NCI-H2107 treated with DMSO at 0.1 percent for 48 hours (cell line): Measurements from ENCODE around the gene HOTAIR.

ENCODE experiments used
- DNase-seq: peaks from one replicate; lab custom pipeline; 2025; ENCODE audit not compliant: unreplicated experiment; lab: John Stamatoyannopoulos, UW

Gene HOTAIR

DNA sequence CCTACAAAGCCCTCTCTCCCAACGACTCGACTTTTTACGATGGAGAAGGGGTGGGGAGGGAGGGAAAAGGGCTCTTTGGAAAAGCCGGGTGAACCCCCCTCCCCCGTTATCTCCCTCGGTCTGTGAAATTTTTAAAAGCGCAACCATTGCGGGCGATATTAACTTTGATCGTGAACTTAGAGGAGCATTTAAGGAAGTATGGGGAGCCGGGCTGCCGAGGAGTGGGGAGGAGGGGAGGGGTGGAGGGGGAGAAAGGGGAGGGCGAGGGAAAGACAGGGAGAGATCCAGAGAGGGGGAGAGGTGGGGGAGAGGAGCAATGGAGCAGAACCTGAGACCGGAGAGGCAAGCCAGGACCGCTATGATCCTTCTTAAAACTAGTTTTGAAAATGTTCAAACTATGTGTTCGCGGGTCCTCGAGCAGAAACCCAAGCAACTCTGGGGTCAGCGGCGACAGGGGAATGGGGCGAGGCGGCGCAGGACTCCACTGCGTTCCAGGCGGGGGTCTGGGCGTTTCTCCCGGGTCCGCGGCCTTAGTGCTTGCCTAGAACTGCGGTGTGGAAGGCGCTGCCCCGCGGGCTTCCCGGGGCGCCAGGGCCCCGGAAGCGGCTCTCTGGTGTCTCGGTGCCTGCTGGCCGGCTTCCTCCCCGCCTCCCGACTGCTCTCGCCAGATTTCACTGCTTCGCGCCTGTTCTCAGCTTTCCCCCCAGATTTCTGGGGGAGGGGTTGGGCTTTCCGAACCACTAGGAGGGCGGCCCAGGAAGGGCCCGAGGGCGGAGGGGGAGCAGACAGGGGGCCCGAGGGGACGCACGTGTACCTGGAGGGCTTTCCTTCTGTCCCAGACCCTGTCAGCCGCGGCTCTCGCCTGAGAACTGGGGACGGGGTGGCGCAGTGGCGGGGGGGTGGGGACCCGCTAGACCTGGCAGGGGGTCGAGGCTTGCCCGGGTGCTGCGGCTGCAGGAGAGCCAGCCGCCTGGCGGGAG lies at the start of gene HOTAIR:
Gene HOTAIR (minus strand): TSS at position 871 of the 980 bp plus-strand sequence.
- no peak for DNase-seq

GRCh38 chr12:54024127-54024526 lies 49.4 kb upstream of the HOTAIR start:
- DNase-seq: no peak

DNA sequence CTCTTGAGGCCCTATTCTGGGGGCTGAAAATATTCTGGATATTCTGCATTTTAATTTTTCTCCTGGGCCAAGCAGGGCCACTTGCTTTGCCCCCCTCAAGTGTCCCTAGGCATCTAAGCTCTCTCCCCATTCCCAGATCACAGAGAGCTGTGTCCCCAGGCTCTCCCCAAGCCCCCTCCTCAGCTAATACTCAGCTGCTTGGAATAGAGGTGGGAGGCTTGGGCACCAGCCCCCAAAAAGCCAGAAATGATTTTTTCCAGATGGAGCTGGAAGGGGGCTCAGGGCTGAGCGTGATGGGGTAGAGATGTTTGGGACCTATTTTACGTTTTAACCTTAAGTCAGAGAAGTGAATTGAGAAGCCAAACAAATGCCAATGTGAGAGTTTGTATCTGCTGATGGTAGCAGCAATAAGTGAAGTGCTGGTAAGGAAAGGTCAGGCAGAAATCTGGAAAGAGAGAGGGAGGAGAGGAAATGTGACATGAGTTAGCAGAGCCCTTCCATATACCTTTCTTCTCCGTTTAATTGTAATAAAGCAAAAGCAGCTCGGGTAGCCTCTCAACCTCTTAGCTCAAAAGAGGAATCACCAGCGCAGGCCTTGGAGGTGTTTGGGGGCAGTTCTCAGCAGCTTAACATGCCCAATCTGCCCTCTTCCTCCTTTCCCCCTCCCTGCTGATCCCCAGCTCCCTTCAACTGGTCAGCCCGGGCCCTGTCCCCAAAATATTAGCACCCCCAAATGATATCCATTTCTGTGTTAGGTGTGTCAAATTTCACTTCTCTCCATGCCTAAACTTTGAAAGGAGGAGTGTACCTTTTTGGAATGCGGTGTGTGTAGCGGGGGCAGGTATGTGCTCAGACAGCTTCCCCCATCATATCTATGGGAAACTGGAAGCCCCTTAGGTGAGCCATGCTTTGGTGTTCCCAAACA lies 48.5 kb upstream of the HOTAIR start:
- no peak for DNase-seq

DNA sequence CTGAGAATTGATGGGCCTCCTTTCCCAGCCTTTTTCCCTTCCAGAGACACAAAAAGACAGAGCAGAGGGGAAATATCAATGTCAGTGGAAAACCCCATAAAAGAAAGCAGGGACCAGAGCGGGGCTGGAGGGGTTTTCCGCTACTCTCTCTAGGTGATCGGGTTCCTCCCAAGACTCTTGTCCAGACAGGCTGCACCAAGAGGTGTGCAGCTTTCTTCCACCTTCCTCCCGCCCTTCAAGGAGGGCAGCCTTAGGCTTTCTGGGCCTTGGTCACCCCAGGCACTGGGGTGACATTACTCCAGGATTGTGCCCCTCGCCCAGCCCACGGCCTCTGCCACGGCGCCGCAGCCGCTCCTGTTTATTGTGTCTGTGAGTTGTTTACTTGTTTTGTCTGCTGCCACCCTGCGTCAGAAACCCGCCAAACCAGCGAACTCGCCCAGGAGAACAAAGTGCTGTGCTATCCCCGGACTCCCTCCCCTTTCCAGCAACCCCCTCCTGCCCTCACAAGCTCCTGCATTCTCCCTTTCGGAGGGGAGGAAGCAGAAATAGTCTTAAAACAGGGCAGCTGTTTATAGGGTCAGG lies 46.8 kb upstream of the HOTAIR start:
- DNase-seq: no peak

- DNase-seq: no peak
These were observed 46.0 kb upstream of the HOTAIR start for GRCh38 chr12:54020591-54021405.

- no peak for DNase-seq
These were observed 45.3 kb upstream of the HOTAIR start for GRCh38 chr12:54019924-54020590.

DNA sequence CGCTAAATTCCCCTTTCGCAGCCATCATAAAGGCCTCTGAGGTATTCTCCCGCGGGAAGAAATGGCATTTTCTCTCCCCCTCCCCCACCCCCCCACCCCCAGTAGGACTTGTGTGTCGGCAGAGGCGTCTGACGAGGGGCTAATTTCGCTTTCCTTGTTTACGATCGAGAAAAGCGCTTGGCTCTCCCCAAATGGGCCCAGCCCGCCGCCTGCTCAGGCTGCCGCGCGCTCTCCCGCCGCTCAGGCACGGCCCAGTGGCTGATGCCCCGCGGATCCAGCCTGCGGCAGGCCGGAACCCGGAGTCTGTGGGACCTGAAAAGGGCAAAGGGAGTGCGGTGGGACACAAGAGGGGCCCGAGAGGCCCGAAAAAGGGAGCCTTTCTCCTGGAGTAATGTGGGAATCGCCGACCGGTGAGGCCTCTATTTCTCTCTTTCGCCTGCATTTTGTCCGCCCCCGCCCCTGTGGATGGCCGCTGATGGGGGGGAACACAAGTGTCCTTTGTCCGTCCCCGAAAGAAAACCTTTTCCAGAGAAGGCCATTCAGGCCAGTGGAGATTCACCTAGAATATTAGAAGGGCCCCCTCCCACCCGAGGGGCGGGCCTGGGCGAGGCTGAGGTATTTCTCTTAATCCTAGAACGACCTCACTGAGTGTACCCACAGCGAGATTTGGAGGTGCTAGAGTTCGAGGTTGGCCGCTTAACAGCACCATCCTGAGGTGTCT lies 44.5 kb upstream of the HOTAIR start:
- no peak for DNase-seq

DNA sequence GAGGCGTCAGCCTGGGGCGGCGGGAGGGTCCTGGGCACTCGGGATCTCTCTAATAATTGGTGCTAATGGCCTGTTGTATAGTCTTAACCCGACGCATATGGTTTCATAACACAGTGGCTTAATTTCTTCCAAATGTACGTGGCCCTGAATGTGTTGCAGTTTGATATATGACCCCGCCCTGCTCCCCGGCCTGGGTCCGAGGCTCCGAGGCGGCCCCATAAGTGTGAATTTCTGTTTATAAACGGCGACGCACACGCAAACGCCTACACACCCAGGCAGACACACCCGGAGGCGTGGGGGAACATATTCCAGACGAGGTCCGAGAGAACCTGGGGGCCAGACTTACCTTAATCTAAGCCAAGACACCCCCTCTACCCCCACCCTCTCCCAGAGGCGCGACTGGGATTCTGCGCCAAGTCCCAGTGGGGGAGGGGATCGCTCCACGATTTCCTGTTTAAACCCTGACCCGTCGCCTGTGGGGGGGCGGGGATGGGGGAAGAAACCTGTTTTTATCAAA lies 43.8 kb upstream of the HOTAIR start:
- DNase-seq: no peak

GRCh38 chr12:54017878-54018467 lies 43.2 kb upstream of the HOTAIR start:
- DNase-seq: peak; percentile 65

DNA sequence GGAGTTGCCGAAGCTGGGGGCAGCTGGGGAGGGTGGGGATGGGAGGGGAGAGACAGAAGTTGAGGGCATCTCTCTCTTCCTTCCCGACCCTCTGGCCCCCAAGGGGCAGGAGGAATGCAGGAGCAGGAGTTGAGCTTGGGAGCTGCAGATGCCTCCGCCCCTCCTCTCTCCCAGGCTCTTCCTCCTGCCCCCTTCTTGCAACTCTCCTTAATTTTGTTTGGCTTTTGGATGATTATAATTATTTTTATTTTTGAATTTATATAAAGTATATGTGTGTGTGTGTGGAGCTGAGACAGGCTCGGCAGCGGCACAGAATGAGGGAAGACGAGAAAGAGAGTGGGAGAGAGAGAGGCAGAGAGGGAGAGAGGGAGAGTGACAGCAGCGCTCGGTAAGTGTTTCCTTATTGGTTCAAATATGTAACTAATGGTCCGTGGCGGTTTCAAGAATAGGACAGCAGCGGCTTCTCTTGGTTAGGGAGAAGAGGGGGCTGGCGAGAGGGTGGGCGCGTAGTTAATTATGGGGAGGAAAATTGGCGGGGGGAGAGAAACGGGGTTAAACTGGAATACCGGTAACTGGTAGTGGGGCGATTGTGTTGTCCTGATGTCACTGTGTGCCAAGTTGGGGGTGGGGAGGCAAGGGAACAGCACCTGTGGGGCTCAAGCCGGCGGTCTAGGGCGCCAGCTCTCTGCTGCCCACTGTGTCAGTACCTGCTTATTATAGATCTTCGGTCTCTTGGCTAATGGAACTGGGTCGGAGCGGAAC lies 42.5 kb upstream of the HOTAIR start:
- peak; percentile 34 for DNase-seq

GRCh38 chr12:54016478-54016964 lies 41.8 kb upstream of the HOTAIR start:
- no peak for DNase-seq

- no peak for DNase-seq
These were observed 41.3 kb upstream of the HOTAIR start for GRCh38 chr12:54016051-54016450.

- DNase-seq: no peak
These were observed 40.5 kb upstream of the HOTAIR start for GRCh38 chr12:54015018-54015931.

GRCh38 chr12:54014377-54015017 lies 39.7 kb upstream of the HOTAIR start:
- no peak for DNase-seq

DNA sequence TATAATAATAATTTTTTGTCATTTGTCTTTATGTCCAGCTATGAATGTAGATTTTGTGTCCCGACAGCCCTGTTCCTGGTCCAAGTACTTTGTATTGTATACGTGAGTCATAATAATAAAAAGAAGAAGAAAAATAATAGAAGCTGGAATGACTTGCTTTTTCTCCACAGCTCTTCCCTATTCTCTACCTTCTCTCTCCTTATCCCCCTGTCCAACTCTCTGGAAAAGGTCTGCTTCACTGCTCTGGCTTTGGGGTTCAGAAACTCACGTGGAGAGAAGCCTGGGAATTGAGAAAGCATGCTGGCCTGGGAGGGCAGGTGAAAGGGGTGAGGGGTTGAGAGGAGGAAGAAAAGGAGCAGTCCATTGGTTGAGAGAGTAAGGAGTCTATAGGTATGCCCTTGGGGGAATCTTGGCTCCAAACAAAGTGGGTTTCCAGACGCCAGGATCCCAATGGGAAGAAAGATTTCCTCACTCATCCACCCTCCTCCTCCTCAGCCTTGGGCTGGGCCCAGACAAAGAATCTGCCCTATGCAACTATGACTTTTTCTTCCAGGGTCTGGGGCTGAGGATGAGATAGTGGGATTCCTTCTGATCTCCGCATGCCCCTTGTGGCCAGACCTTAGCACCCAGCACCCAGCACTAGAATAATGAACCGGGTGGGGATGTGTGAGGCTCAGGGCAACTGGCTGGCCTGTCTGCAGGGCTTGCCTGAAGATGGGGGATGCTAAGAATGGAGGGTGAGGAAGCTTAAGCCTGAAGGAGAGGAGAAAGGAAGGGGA lies 38.1 kb upstream of the HOTAIR start:
- DNase-seq: no peak
